ENCODE measurements around the gene LPAR1. TPM values are rescaled to one million over a fixed set of nuclear protein-coding genes. Genes with fewer than 3 reads are reported as not detected.

The LPAR1 gene
- total and polyA plus RNA-seq, 2 of the 8 experiments (the other 6 are each of a cell fraction or from before 2014, with no cell fraction given): 3.4 to 5.1 TPM

- Histone ChIP-seq H4K5ac (ENCODE audit: insufficient read length, low read depth, low read length) (no peak overlapping the region), H3K4me2 (ENCODE audit: insufficient read depth in 1 of 2, low read depth in 2 of 2, low read length in 2 of 2) (no peak overlapping the region), H3K36me3 (ENCODE audit: control insufficient read depth in 2 of 4, insufficient read depth in 4 of 4, low read length in 3 of 4) (no peaks in the 10 kb centered on the region), H3K23me2 (ENCODE audit: low read depth, low read length) (no peaks in the 10 kb centered on the region; the same call in 1 of the 2 replicates), H3K4me3 (ENCODE audit: extremely low read depth in 1 of 4, insufficient read depth in 2 of 4, low read depth in 3 of 4, low read length in 4 of 4) (no peak overlapping the region), H3K9me3 (ENCODE audit: insufficient read depth in 2 of 2, low read depth in 1 of 2, low read length in 1 of 2) (no peaks in the 10 kb centered on the region), H2AFZ (ENCODE audit: low read length) (no peak overlapping the region), H3K4ac (replicated peaks; ENCODE audit: insufficient read length, low read depth, low read length) (no peak overlapping the region), H2BK20ac (ENCODE audit: low read length) (no peak overlapping the region), H2BK15ac (ENCODE audit: low read length) (no peak overlapping the region), H3K9ac (replicated peaks in 1 of 4; ENCODE audit: extremely low read depth in 1 of 4, low read depth in 3 of 4, low read length in 3 of 4) (no peak overlapping the region), H2BK12ac (ENCODE audit: low read depth, low read length) (no peak overlapping the region), H3K23ac (ENCODE audit: insufficient read length) (no peak overlapping the region), H3K27ac (ENCODE audit: low read depth, low read length) (no peak overlapping the region), H3K4me1 (replicated peaks in 1 of 4; ENCODE audit: control insufficient read depth in 3 of 4, insufficient read depth in 4 of 4, low read length in 3 of 4) (peaks cover 0 to 2% (median under 1%) of the 10 kb centered on the region in 4 experiments; a peak in 2 of 7 replicates), H3K18ac (ENCODE audit: extremely low read depth, low read length) (no peak overlapping the region), H2BK120ac (replicated peaks; ENCODE audit: low read depth, low read length) (no peak overlapping the region), H3K27me3 (replicated peaks in 1 of 4; ENCODE audit: control insufficient read depth in 3 of 4, extremely low read depth in 1 of 4, insufficient read depth in 3 of 4, low read length in 3 of 4) (no peaks in the 10 kb centered on the region), H3K14ac (ENCODE audit: insufficient read length) (no peak overlapping the region), H3K56ac (replicated peaks; ENCODE audit: insufficient read length, low read depth, low read length) (no peak overlapping the region), H4K8ac (ENCODE audit: extremely low read depth, insufficient read depth, low read length) (no peak overlapping the region), H3K79me2 (ENCODE audit: control insufficient read depth in 1 of 2, insufficient read depth in 2 of 2, low read length in 2 of 2) (no peaks in the 10 kb centered on the region), H2AK5ac (ENCODE audit: low read depth, low read length) (no peak overlapping the region), H2BK5ac (ENCODE audit: low read depth, low read length) (no peak overlapping the region), H4K91ac (replicated peaks; ENCODE audit: insufficient read length, low read length) (no peak overlapping the region), H3K79me1 (ENCODE audit: low read depth, low read length) (no peaks in the 10 kb centered on the region), H4K20me1 (replicated peaks in 1 of 2; ENCODE audit: control insufficient read depth in 1 of 2, insufficient read depth in 2 of 2, low read length in 2 of 2) (no peaks in the 10 kb centered on the region)
- DNase-seq (ENCODE audit: low read depth in 1 of 2, low spot score in 2 of 2): no peak
- no peak for FAIRE-seq
- WGBS, 2 experiments (ENCODE audit: extremely low coverage in 1 of 2, insufficient coverage in 1 of 2, insufficient read length in 1 of 2, insufficient replicate concordance in 2 of 2, low coverage in 1 of 2, low lambda C conversion rate in 2 of 2, missing lambda C conversion rate in 1 of 2): 82% methylated on average over 2 of the region's 2 CpGs; no CpG with 5 or more reads in 1 of the 2 experiments
- ChIA-PET POLR2A (ENCODE audit: partially characterized antibody) (no interaction called here), CTCF (ENCODE audit: partially characterized antibody) (no interaction called here)
- TF ChIP-seq GTF2F1 (IDR thresholded peaks at IDR 0.05; ENCODE audit: borderline replicate concordance, low read depth, low read length) (no peak), FOSL1 (IDR thresholded peaks at IDR 0.05; ENCODE audit: insufficient read depth, low read depth, low read length) (no peak), HDAC2 (IDR thresholded peaks at IDR 0.05; ENCODE audit: borderline replicate concordance in 1 of 2, low read depth in 2 of 2, low read length in 2 of 2) (no peak), MAX (IDR thresholded peaks at IDR 0.05) (no peak), SP4 (IDR thresholded peaks at IDR 0.05; ENCODE audit: low read length) (no peak), BACH1 (IDR thresholded peaks at IDR 0.05; ENCODE audit: low read length) (no peak), PHF8 (conservative IDR thresholded peaks at IDR 0.05; ENCODE audit: low read depth, low read length) (no peak), RFX5 (IDR thresholded peaks at IDR 0.05; ENCODE audit: borderline replicate concordance, low read depth, low read length) (no peak), E2F6 (IDR thresholded peaks at IDR 0.05) (no peak), CBX8 (IDR thresholded peaks at IDR 0.05; ENCODE audit: borderline replicate concordance, low read depth, low read length) (no peak), GABPA (IDR thresholded peaks at IDR 0.05; ENCODE audit: borderline replicate concordance, insufficient read depth, low read length) (no peak)
- TF ChIP-seq, protein P1, sequence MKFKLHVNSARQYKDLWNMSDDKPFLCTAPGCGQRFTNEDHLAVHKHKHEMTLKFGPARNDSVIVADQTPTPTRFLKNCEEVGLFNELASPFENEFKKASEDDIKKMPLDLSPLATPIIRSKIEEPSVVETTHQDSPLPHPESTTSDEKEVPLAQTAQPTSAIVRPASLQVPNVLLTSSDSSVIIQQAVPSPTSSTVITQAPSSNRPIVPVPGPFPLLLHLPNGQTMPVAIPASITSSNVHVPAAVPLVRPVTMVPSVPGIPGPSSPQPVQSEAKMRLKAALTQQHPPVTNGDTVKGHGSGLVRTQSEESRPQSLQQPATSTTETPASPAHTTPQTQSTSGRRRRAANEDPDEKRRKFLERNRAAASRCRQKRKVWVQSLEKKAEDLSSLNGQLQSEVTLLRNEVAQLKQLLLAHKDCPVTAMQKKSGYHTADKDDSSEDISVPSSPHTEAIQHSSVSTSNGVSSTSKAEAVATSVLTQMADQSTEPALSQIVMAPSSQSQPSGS (IDR thresholded peaks at IDR 0.05; ENCODE audit: low read length): no peak
Measured at GRCh38 chr9:110967196-110967595, 71.1 kb downstream of the LPAR1 start.
